Measurements from ENCODE around the gene SLCO1C1.

DNA sequence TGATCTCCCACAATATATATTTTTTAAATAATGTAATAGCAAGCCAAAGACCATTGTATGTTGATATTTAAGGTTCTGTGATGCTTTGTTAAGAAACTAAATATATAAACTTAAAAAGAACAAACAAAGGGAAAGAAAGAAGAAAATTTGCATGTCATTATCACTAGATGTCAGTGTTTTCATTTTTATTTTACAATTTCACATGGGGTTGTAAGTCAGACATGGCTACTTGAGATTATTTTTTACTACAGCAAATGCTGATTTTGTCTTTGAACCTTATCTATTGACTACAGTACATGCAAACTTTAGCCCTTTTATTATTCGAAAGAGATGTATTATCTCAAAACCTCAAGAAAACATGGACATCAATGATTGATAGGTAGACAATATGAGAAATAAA, 36.1 kb downstream of the SLCO1C1 start:
- TF ChIP-seq, protein P1, sequence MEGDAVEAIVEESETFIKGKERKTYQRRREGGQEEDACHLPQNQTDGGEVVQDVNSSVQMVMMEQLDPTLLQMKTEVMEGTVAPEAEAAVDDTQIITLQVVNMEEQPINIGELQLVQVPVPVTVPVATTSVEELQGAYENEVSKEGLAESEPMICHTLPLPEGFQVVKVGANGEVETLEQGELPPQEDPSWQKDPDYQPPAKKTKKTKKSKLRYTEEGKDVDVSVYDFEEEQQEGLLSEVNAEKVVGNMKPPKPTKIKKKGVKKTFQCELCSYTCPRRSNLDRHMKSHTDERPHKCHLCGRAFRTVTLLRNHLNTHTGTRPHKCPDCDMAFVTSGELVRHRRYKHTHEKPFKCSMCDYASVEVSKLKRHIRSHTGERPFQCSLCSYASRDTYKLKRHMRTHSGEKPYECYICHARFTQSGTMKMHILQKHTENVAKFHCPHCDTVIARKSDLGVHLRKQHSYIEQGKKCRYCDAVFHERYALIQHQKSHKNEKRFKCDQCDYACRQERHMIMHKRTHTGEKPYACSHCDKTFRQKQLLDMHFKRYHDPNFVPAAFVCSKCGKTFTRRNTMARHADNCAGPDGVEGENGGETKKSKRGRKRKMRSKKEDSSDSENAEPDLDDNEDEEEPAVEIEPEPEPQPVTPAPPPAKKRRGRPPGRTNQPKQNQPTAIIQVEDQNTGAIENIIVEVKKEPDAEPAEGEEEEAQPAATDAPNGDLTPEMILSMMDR (IDR thresholded peaks at IDR 0.05) = no peak
- no peak for TF ChIP-seq ZFX (IDR thresholded peaks at IDR 0.05; ENCODE audit: borderline replicate concordance)
